ENCODE results near the gene NME9.
A peak's percentile ranks its signal among the peaks of the same experiment; 100 is the strongest.

Gene NME9

GRCh38 chr3:138331143-138331894 lies 1.7 kb upstream of the NME9 start:
- DNase-seq = peak; percentile 43 to 56

- no peak for DNase-seq
Measured at GRCh38 chr3:138329984-138330293, 288 bp upstream of the NME9 start.

GRCh38 chr3:138328341-138328740 lies 1.3 kb downstream of the NME9 start:
- peak; percentile 43 to 78 for DNase-seq

DNA sequence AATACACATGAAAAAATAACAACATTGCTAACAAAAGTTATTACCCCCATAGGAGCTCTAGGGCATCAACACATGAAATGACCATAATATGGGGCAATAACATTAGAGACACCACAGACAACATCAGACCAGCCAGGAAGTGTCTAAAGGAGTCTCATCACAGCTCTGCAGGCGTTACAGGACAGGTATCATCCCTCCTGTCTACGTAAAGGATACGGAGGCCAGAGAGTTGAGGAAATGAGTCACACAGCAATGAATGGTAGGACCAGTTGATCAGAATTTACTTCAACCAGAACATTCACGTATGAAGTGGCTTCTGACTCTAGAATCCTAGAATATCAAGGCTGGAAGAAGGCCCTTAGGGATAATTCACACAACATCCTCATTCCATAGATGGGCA lies 1.8 kb downstream of the NME9 start:
- DNase-seq = no peak

- no peak for DNase-seq
Measured at GRCh38 chr3:138326866-138327595, 2.6 kb downstream of the NME9 start.

DNA sequence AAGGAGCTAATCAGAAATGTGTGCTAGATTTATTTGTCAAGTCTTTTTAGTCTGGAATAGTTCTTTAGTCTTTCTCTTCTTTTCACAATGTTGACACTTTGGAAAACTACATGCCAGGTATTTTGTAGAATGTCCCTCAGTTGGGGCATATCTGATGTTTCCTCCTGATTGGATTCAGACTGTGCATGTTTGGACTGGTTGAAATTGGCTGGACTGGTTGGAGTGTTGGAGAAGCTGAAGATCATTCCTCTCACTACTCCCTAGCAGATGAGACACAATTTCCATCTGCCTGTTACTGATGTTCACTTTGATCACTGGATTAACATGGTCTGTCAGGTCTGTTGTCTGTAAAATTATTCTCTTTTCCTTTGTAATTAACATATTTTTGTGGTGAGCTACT lies 3.7 kb downstream of the NME9 start:
- no peak for DNase-seq

- no peak for DNase-seq
Measured at GRCh38 chr3:138323971-138324370, 5.7 kb downstream of the NME9 start.

- DNase-seq = no peak
Measured at GRCh38 chr3:138317687-138318086, 12.0 kb downstream of the NME9 start.

- no peak for DNase-seq
Measured at GRCh38 chr3:138314751-138315150, 14.9 kb downstream of the NME9 start.

DNA sequence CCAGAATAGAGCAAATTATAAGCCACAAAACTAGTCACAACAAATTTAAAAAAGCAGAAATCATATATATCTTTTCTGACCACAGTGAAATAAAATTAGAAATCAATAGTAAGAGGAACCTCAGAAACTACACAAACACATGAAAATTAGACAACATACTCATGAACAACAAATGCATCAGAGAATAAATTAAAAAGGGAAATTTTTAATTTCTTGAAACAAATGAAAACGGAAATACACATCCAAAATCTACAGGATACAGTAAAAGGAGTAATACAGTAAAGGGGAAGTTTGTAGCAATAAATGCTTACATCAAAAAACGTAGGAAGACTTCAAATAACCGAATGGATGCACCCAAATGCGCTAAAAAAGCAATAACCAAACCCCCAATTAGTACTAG lies 19.2 kb downstream of the NME9 start:
- no peak for DNase-seq

DNA sequence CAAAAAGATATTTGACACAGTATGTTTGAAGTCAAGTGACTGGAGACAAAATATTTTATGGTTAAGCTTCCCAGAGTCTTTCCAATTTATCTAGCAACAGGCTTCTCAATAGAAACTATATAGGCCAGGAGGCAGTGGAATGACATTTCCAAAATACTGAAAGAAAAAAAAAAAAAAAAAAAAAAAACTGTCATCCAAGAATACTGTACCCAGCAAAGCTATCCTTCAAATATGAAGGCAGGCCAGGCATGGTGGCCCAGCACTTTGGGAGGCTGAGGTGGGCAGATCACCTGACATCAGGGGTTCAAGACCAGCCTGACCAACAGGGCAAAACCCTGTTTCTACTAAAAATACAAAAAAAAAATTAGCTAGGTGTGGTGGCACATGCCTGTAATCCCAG lies 20.9 kb downstream of the NME9 start:
- DNase-seq = no peak

- DNase-seq = no peak
Measured at GRCh38 chr3:138307899-138308298, 21.8 kb downstream of the NME9 start.

GRCh38 chr3:138303474-138303873 lies 26.2 kb downstream of the NME9 start:
- DNase-seq = no peak

- no peak for DNase-seq
Measured at GRCh38 chr3:138300647-138301046, 29.0 kb downstream of the NME9 start.

DNA sequence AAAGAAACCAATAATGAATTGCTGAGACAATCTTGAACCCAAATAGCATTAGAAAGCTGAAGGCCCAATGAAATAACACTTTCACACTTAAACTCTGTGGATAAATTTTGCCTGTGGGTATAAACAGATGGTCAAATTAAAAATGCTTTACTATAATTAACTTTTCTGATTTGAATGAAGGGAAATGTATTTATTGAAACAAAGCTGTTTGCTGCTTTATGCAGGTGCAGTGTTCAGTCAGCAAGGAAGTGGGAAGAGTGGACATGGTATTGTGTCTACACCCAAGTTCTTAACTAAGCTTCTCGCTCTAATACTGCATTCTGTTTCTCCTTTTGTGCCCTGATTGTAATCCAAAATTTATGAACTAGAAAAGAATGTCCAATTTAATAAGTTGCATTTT lies 31.8 kb downstream of the NME9 start:
- DNase-seq = no peak

- DNase-seq = no peak
Measured at GRCh38 chr3:138297059-138297607, 32.5 kb downstream of the NME9 start.

GRCh38 chr3:138296639-138297038 lies 33.0 kb downstream of the NME9 start:
- DNase-seq = no peak

GRCh38 chr3:138289701-138290100 lies 40.0 kb downstream of the NME9 start:
- no peak for DNase-seq

- DNase-seq = no peak
Measured at GRCh38 chr3:138289260-138289659, 40.4 kb downstream of the NME9 start.

DNA sequence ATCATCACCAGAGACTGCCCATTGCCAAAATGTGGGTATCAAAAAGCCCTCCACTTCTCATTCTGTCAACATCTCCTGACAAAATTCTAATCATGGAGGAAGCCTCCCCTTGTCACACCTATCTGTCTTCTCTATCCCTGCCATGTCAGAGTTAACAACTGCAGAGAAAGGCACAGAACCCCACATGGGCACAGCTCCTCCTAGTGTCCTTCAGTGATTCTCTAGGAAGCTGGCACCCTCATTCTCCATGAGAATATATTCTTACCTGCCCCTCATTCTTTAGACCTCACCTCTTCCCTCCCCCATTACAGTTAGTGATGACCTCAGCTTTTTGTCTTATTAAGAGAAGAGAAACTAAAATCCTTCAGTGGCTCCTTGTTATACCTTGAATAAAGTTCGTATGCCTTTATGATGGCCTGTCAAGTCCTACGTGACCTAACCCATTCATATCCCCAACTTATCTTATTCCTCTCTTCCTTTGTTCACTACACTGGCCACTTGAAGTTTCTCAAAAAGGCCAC lies 44.6 kb downstream of the NME9 start:
- DNase-seq = no peak

- no peak for DNase-seq
Measured at GRCh38 chr3:138284079-138284478, 45.6 kb downstream of the NME9 start.

DNA sequence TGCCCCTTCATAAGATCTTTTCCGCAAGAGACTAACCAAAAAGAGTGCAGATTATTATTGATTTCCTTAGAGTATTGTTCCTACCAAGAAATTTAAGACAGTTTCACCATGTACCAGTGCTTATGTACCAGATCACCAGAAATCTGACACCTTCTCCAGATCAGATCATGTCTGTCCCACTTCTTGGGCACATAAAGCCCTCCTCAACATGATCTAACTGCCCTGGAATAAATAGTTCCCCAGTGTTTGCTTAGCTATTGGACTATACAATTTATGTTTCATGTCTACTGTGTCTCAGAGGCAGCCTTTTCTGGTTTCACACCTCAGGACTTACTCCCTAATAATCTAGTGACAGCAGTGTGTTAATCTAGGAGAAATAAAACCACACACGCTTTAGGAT lies 46.8 kb downstream of the NME9 start:
- no peak for DNase-seq

DNA sequence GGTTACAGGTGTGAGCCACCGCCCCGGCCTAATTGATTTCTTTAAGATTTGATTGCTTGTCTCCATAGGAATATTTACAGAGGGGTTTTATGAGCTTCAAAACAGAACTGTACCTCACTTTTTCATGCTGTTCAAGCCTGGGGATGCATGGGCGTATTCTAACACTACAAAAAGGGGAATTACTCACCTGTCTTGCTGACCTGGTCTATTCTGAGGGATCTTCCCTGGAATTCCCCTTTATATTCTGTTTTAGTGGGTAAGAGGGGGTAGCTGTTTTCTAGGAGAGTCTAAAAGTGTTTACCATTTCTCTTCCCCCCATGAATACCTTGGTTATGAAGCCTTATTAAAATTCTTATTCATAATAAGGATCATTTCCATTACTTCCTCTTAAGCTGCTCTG lies 48.1 kb downstream of the NME9 start:
- DNase-seq = no peak

GRCh38 chr3:138271189-138271794 lies 58.4 kb downstream of the NME9 start:
- DNase-seq = no peak
